GM21529 (cell line): ENCODE results near the gene IGSF21.

Experiments
- ATAC-seq: cut with Tn5 transposase; IDR thresholded peaks from one replicate; pipeline ENCODE4 v1.9.1; 2021; ENCODE audit not compliant: unreplicated experiment

Gene IGSF21

DNA sequence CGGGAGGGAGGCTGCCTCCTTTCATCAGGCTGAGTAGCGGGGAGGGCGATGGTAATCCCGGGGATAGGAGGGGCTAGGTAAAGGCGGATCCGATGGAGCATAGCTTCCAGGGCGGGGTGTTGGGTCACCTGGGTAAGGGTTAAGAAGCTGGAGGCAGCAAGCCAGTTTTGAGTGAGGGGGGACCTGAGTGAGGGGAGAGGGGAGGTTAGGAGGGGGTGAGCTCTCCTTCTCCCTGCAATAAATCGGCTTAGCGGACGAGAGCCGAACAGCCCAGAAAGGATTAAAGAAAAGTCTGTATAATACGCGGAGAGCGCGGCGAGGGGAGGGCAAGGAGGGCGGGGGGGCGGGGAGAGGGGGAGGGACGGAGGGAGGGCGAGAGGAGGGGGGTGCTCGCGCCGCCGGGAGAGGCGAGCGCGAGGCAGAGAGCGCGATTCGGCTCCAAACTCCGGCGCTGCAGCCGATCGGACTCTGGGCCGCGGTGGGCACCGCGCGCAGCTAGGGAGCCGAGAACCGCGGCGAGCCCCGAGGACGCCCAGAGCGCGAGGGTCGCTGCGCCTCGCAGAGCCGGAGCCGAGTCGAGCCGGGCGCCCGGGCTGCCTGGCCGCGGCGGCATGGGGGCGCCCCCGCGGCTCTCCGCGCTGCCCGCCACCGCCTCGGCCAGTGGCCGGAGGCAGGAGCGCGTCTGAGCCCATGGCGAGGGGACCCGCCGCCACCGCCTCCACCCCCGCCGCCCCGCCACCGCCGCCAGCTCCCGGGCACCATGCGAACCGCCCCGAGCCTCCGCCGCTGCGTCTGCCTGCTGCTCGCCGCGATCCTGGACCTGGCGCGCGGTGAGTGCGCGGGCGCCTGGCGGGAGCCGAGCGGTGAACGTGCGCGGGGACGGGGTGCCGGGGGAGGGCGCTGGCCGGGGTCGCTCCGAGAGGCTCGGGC, at the start of gene IGSF21:
Gene IGSF21 (plus strand): TSS at position 430 of the 930 bp plus-strand sequence. CDS start 331 bp downstream, at position 761.
- no peak for ATAC-seq

- ATAC-seq, result no peak
Observed at GRCh38 chr1:18058206-18058921, 49.2 kb upstream of the IGSF21 start.

- ATAC-seq, result no peak
Observed at GRCh38 chr1:18058981-18059605, 48.5 kb upstream of the IGSF21 start.

DNA sequence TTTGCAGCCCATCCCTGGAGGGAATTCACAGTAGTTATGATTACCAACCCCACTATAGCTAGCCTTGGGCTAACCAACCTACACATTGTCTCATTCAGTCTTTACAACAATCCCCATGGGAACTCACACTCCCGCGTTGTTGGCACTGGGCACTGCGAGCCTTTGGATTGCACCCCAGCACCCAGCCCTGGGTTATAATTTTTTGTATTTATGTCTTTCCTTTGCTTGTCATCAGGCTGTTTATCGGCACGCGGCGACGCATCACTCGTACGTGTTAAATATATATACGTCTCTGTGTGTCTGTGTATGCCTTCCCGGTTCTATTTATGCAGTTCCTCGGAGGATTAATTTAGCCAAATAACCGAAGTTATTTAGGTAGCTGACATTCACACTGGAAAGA, 47.2 kb upstream of the IGSF21 start:
- ATAC-seq, result no peak

- ATAC-seq, result no peak
Observed at GRCh38 chr1:18062185-18062584, 45.4 kb upstream of the IGSF21 start.

DNA sequence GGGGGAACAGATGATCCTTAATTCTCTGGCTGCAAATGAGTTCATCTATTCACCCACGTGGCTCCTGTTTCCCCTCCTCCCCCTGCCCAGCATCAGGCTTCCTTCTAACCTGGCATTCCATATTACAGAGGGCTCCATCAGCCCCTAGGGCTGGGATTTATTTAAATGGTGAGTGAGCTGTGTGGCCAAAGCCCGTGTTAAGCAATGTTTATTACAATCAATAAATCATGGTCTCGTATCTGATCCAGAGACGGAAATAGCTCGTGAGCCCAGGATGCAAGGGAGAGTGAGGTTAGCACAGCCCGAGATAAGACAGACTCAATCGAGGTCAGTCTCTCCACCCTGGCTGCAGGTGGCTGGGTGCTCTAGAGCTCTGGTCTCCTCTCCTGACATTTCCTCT, 43.1 kb upstream of the IGSF21 start:
- ATAC-seq, result no peak

DNA sequence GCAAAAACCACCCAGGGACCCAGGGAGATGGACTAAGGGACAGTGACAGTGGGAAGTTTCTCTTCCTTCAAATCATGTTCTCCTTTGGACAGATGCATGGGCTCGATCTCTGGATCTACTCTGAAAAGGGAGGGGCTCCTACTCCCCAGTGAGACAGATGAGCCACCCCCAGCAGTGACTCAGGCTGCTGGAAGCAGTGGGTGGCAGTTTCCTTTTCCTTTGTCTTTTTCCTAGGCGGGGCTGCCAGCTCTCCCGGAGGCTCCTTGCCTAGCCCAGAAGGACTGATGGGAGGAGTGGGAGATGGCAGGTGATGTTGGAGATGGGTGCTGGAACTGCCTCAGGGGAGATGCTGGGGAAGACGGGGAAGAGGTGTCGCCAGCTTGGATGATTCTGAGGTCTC, 41.0 kb upstream of the IGSF21 start:
- no peak for ATAC-seq

GRCh38 chr1:18069903-18070302, 37.7 kb upstream of the IGSF21 start:
- ATAC-seq, result no peak

DNA sequence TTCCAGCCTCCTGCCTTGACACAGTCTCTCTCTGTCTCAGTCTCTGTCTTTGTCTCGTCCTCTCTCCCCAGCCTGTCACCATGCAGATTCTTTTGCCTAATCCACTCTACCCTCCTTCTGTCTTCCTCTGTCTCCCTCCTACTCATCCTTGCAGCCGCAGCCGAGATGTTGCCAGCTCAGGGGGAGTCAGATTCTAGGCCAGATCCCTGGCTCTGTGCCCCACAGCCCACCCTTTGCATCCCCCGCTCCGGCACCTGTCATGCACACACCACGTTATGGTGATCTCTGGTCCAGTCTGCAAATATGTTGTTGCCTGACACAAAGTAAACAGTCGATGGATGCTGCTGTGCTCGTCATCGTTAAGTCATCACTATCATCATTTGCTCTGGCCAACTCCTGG, 35.5 kb upstream of the IGSF21 start:
- ATAC-seq, result no peak

- ATAC-seq, result no peak
Observed at GRCh38 chr1:18073066-18073642, 34.4 kb upstream of the IGSF21 start.

GRCh38 chr1:18077657-18078215, 29.9 kb upstream of the IGSF21 start:
- no peak for ATAC-seq

- ATAC-seq, result no peak
Observed at GRCh38 chr1:18079941-18080735, 27.5 kb upstream of the IGSF21 start.

DNA sequence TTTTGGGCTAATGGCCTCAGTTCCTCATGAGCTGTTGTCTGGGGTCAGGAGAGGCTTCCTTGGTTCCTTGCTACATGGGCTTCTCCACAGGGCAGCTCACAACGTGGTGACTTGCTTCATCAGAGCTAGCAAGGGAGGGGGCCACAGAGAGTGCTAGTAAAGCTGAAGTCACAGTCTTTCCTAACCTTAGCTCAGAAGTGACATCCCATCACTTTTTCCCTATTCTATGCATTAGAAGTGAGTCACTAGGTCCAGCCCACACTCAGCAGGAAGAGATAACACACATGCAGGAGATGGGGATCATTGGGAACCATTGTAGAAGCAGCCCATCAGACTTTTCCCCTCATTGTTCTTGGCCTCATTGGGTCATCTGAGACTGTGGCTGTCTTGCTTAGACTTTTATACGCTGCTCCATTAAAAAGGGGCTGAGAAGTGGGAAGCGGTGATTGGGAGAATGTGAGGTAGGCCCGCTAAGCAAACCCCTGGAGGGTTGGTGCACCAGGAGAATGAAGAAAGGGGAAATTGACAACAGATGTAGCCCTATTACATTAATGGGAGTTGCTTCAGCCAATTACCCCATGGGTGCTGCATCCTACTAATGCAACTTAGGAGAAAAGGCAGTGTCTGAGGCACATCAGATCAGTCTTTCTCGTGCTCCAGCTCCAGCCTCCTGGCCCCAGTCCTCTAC, 22.1 kb upstream of the IGSF21 start:
- no peak for ATAC-seq

DNA sequence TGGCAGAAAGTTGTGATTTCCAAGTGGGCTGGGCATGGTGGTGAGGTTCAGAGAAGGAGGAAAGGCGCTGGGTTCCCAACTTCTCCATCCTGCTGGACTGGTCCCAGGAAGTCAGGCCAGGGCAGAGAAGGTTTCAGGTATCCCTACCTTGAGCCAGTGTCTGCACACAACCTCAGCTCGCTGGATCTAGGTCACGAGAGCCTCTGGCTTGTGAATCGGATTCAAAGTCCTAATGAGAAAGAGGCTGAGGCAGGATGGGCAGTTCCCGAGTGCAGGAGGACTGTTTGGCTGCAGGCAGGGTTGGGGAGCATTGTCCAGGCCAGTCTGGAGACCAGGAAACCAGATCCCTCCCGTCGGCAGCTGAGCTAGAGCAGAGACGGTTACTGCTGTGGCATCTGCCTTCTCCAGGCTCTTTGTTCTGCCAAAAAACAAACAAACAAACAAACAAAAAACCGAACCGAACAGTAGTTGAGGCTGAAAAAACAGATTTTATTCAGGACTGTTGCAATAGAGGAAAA, 19.5 kb upstream of the IGSF21 start:
- ATAC-seq, result no peak

DNA sequence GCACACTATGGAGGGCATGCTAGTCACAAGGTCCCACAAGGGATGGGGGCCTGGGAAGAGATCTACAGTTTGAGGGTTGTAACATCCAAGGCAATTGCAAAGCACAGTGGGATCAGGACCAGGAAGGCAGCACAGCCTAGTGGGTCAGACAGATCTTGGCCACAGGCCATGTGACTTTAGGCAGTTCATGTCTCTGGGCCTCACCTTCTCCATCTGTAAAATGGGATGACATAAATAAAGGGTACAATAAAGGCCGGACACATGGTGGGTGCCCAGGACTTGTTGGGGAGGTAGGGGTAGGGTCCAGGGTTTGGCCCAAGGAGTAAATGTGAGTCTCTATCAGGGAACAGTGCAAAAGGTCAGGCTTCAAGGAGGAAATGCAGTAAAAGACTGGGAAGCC, 18.1 kb upstream of the IGSF21 start:
- no peak for ATAC-seq

DNA sequence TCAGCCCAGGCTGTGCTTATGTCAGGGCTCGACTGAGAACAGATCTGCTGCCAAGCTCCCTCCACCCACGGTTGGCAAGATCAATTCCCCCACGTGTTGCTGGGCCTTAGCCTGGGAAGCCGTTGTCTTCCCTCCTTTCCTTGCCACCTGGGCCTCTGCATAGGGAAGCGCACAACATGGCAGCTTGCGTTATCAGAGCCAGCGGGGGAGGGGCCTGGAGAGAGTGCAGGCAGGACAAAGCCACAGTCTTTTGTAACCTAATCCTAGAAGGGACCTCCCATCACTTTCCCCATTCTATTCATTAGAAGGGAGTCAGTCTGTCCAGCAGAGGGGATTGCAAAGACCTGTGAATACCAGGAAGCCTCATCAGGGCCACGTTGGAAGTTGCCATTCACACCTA, 17.0 kb upstream of the IGSF21 start:
- ATAC-seq, result no peak

DNA sequence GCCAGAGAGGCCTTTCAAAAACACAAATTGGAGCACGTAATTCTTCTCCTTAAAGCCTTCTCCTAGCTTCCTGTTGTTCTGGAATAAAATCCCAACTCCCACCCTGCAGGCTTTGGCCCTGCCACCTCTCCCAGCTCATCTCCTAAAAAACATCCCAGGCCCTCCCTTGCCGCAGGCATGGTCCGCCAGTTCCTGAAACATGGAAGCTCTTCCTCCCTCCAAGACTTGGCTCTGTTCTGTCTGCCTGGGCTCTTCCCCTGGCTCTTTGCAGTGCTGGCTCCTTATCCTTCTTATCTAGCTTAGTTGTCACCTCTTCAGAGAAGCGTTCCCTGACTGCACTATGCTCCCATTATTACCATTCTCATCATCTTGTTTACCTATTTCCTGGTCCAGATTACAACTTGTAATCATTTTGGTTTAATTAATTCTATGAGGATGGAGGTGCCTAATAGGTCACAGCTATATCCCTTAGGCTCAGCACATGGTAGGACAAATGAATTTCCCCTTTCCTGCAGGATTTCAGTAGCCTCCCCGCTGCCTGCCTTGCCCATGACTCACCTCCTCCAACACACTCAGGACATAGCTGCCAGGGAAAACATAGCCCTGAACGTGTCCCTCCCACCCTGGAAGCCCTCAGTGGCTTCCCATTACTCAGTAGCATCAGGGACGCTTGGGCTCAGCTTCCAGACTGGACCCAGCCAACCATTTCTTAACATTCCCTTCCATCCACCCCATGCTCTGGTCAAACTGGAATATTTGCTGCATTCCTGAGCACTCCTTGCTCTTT, 15.7 kb upstream of the IGSF21 start:
- no peak for ATAC-seq

- no peak for ATAC-seq
Observed at GRCh38 chr1:18093193-18093592, 14.4 kb upstream of the IGSF21 start.

DNA sequence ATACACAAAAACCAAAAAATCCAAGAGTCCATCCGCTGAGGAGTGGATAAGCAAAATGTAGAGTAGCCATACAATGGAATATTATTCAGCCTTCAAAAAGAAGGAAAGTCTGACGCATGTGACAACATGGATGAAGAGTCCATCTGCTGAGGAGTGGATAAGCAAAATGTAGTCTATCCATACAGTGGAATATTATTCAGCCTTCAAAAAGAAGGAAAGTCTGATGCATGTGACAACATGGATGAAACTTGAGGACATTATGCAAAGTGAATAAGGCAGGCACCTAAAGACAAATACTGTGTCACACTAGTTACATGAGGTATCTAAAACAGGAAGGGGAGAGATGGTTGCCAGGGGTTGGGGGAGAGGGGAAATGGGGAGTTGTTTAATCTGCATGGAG, 14.0 kb upstream of the IGSF21 start:
- no peak for ATAC-seq
